ENCODE results near the gene PCCB.

The PCCB gene

DNA sequence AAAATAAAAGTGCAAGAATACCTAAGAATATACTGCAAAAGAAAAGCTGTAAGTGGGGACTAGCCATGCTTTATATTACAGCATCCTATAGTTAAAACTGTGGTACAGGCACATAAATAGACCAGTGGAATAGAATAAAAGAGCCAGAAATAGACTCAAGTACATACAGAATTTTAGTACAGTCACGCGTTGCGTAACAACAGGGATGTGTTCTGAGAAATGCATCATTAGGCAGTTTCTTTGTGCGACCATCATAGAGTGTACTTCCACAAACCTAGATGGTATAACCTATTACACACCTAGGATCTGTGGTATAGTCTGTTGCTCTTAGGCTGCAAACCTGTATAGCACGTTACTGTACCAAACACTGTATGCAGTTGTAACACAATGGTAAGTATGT, 61.8 kb downstream of the PCCB start:
- H3K27ac ChIP-seq = no peak overlapping the region

DNA sequence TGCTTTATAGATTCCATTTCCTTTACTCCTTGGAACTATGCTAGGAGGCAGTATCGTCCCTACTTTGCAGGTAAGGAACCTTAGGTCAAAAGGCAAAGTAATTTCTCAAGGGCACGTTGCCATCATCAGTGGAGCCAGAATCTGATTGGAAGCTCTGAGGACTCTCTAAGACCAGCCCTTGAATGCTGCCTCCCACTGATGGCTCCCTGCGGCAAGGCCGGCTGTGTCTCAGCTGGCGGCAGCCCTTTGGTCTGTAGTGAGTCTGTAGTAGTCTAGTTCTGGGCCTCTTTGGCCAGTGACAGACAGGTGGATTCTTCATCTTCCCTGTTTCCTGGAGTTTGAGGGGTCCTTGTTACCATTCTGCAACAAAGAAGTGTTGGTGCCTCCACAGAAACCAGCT, 76.2 kb downstream of the PCCB start:
- H3K27ac ChIP-seq = no peak overlapping the region
- TF ChIP-seq, protein P1, sequence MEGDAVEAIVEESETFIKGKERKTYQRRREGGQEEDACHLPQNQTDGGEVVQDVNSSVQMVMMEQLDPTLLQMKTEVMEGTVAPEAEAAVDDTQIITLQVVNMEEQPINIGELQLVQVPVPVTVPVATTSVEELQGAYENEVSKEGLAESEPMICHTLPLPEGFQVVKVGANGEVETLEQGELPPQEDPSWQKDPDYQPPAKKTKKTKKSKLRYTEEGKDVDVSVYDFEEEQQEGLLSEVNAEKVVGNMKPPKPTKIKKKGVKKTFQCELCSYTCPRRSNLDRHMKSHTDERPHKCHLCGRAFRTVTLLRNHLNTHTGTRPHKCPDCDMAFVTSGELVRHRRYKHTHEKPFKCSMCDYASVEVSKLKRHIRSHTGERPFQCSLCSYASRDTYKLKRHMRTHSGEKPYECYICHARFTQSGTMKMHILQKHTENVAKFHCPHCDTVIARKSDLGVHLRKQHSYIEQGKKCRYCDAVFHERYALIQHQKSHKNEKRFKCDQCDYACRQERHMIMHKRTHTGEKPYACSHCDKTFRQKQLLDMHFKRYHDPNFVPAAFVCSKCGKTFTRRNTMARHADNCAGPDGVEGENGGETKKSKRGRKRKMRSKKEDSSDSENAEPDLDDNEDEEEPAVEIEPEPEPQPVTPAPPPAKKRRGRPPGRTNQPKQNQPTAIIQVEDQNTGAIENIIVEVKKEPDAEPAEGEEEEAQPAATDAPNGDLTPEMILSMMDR (IDR thresholded peaks at IDR 0.05) = no peak
- TF ChIP-seq ZFX (IDR thresholded peaks at IDR 0.05; ENCODE audit: borderline replicate concordance) = no peak

More for the DNA sequence above, 61.8 kb downstream of the PCCB start:
- TF ChIP-seq, protein P1 (IDR thresholded peaks at IDR 0.05) = no peak
- no peak for TF ChIP-seq ZFX (IDR thresholded peaks at IDR 0.05; ENCODE audit: borderline replicate concordance)

DNA sequence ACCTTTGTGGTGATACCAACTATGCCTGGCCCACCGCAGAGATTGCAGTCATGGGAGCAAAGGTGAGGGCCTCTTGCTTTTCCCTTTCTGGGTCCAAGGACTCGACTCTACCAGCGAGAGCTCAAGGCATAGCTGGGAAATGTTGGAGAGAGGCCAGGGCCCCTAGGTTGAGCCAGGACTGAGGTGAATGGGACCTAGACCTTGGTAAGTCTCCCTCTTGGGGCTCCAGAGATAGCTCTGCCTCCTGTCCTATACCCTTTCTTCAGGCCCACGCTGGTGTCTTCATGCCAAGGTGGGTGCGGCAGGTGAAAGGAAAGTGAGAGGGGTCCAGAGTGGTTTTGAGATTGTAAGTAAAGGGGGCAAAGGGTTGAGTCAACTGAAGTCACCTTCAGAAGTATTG, 77.5 kb downstream of the PCCB start:
- no peak for TF ChIP-seq ZFX (IDR thresholded peaks at IDR 0.05; ENCODE audit: borderline replicate concordance)
- TF ChIP-seq, protein P1 (IDR thresholded peaks at IDR 0.05) = no peak
- no peak overlapping the region for H3K27ac ChIP-seq

DNA sequence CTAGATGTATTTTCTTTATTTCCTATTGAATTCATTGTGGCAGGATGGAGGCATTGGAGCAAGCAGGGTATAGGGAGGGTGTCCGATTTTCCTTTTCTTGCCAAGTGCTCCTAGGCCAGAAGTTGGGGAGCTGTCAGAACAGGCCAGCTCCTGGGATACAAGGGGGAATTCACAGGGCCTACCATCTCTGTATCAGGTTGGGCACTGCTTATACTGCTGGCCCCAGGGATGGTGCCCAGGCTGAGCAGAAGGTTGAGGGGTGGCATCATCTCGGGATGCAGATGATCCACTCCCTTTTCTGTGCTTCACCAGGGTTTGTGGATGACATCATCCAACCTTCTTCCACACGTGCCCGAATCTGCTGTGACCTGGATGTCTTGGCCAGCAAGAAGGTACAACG, 79.5 kb downstream of the PCCB start:
- TF ChIP-seq, protein P1 (IDR thresholded peaks at IDR 0.05) = no peak
- no peak for TF ChIP-seq ZFX (IDR thresholded peaks at IDR 0.05; ENCODE audit: borderline replicate concordance)
- H3K27ac ChIP-seq = no peak overlapping the region

DNA sequence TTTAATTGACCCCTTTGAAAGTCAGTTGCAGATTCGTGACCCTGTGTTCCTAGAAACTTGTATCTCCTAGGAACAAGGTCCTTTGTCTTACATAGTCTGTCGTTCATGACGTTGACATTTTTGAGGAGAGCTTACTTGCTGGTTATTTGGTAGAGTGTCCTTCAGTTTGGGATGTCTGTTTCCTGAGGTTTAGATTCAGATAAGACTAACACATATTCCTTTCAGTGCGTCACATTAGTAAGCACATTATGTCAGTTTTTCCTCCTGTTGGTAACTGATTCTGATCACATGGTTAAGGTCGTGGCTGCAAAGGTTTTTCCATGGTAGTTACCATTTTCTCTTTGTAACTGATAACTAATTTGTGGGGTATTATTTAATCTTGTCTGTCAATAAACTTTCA, 80.8 kb downstream of the PCCB start:
- no peak overlapping the region for H3K27ac ChIP-seq
- TF ChIP-seq, protein P1 (IDR thresholded peaks at IDR 0.05) = no peak
- TF ChIP-seq ZFX (IDR thresholded peaks at IDR 0.05; ENCODE audit: borderline replicate concordance) = no peak

DNA sequence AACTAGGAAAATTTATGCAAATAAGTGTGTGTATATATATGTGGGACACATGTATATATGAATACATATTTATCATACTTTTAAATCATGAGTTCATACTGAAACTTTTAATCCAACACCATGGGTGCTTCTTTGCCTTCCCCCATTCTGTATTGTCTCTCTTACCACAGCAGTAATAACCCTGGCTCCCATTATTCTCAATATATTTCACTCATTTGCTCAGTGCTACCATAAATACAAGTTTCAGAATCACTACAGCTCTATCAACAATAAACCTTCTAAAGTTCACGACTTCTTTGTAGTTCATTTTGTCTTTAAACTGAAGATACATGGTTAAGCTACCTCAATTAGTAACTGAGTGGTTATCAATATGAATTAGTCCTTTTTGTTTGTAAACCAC, 82.2 kb downstream of the PCCB start:
- TF ChIP-seq, protein P1 (IDR thresholded peaks at IDR 0.05) = no peak
- no peak for TF ChIP-seq ZFX (IDR thresholded peaks at IDR 0.05; ENCODE audit: borderline replicate concordance)
- no peak overlapping the region for H3K27ac ChIP-seq

DNA sequence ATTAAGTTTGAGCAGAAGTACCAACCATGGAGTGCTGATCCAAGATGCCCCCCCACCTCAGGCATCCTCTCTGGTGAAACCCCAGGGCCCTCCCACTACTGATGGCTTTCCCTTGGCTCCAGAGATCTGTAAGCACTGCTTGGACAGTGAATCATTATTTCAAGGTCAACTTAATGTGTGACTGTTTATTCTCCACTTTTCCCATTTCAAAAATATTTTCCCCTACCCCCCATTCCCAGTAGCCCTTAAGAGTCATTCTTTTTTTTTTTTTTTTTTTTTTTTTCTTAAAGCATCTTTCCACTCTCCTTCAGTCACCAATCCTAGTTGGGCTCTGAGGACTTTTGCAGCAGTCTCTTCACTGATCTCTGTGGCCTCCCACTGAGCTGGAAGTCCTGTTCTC, 82.6 kb downstream of the PCCB start:
- no peak overlapping the region for H3K27ac ChIP-seq
- TF ChIP-seq, protein P1 (IDR thresholded peaks at IDR 0.05) = no peak
- no peak for TF ChIP-seq ZFX (IDR thresholded peaks at IDR 0.05; ENCODE audit: borderline replicate concordance)

Data from 22Rv1 (cell line).